ENCODE data around the gene KIZ. TPM values are rescaled to one million over a fixed set of nuclear protein-coding genes. Genes with fewer than 3 reads are reported as not detected.
"Not testable (repeated sequence)": the region's sequence is repeated elsewhere in the genome, so short reads cannot be mapped to it uniquely, and the experiment has no call there.

KIZ gene
- total and polyA plus RNA-seq, 2 donors (not counting 1 experiment from before 2014, with no cell fraction given): 19.7 to 40.4 TPM

DNA sequence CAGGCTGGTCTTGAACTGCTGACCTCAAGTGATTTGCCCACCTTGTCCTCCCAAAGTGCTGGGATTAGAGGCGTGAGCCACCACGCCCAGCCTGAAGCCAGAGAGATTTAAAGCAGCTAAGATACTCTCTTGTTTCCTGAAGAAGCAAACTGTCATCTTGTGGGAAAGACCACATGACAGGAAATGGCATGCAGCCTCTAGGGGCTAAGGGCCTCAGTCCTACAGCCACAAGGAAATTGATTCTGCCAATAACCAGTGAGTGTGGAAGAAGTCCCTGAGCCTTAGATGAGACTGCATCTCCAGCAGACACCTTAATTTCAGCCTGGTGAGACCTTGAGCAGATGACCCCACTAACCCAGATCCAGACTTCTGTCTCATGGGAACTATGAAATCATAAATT lies 40.9 kb downstream of the KIZ start:
- no peaks in the 10 kb centered on the region for H3K9me3 Mint-ChIP-seq (ENCODE audit: insufficient read depth)
- H3K4me1 ChIP-seq (ENCODE audit: control insufficient read depth in 2 of 2, insufficient read depth in 2 of 2, low read length in 2 of 2): peaks cover 0 to 3% of the 10 kb centered on the region in 2 donors
- POLR2A ChIA-PET: no interaction called here
- H3K4me2 ChIP-seq (replicated peaks; ENCODE audit: low read depth, low read length, poor library complexity, severe bottlenecking): no peak overlapping the region
- H3K4me3 Mint-ChIP-seq: no peak overlapping the region
- H3K9me3 ChIP-seq (ENCODE audit: control extremely low read depth in 1 of 3, control insufficient read depth in 2 of 3, insufficient read depth in 1 of 3, low read length in 2 of 3): peaks cover 0 to 3% (median 0%) of the 10 kb centered on the region in 3 donors
- 68% methylated on average over 2 of the region's 2 CpGs for WGBS (ENCODE audit: insufficient coverage)
- TF ChIP-seq, protein P1, sequence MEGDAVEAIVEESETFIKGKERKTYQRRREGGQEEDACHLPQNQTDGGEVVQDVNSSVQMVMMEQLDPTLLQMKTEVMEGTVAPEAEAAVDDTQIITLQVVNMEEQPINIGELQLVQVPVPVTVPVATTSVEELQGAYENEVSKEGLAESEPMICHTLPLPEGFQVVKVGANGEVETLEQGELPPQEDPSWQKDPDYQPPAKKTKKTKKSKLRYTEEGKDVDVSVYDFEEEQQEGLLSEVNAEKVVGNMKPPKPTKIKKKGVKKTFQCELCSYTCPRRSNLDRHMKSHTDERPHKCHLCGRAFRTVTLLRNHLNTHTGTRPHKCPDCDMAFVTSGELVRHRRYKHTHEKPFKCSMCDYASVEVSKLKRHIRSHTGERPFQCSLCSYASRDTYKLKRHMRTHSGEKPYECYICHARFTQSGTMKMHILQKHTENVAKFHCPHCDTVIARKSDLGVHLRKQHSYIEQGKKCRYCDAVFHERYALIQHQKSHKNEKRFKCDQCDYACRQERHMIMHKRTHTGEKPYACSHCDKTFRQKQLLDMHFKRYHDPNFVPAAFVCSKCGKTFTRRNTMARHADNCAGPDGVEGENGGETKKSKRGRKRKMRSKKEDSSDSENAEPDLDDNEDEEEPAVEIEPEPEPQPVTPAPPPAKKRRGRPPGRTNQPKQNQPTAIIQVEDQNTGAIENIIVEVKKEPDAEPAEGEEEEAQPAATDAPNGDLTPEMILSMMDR (IDR thresholded peaks at IDR 0.05): no peak
- TF ChIP-seq EZH2 (IDR thresholded peaks at IDR 0.05; ENCODE audit: borderline replicate concordance, insufficient read depth, low read depth, low read length, poor library complexity, severe bottlenecking): no peak
- H3K36me3 ChIP-seq (replicated peaks in 1 of 2; ENCODE audit: control extremely low read depth in 1 of 2, control insufficient read depth in 1 of 2, extremely low read depth in 1 of 2, insufficient read depth in 2 of 2, low read length in 1 of 2): peaks cover 0 to 8% of the 10 kb centered on the region in 2 experiments
- no peaks in the 10 kb centered on the region for H3K27me3 ChIP-seq (replicated peaks in 1 of 4; ENCODE audit: control extremely low read depth in 1 of 4, control insufficient read depth in 3 of 4, insufficient read depth in 4 of 4, low read length in 3 of 4)
- H3K27ac Mint-ChIP-seq: no peak overlapping the region
- ATAC-seq (ENCODE audit: low read depth) (no peak), DNase-seq (no peak)
- no peaks in the 10 kb centered on the region for H4K20me1 ChIP-seq (ENCODE audit: control insufficient read depth, insufficient read depth, low read length, poor library complexity, severe bottlenecking)
- H3K27ac ChIP-seq (ENCODE audit: low read length in 2 of 2): no peak overlapping the region
- no peak overlapping the region for H3K9ac ChIP-seq (ENCODE audit: low read length)
- intact Hi-C loops (cut with micrococcal nuclease): no loop called here
- H3K79me2 ChIP-seq (ENCODE audit: control insufficient read depth, insufficient read depth, low read length): no peaks in the 10 kb centered on the region
- H3K4me3 ChIP-seq (ENCODE audit: control extremely low read depth in 1 of 5, extremely low read depth in 1 of 5, insufficient read depth in 1 of 5, low read depth in 2 of 5, low read length in 4 of 5): no peak overlapping the region
- CTCF ChIA-PET: no interaction called here
- H3K27me3 Mint-ChIP-seq: no peaks in the 10 kb centered on the region
- H2AFZ ChIP-seq (ENCODE audit: insufficient read depth, low read depth, low read length, poor library complexity, severe bottlenecking): no peak overlapping the region
- no peaks in the 10 kb centered on the region for H3K4me1 Mint-ChIP-seq

DNA sequence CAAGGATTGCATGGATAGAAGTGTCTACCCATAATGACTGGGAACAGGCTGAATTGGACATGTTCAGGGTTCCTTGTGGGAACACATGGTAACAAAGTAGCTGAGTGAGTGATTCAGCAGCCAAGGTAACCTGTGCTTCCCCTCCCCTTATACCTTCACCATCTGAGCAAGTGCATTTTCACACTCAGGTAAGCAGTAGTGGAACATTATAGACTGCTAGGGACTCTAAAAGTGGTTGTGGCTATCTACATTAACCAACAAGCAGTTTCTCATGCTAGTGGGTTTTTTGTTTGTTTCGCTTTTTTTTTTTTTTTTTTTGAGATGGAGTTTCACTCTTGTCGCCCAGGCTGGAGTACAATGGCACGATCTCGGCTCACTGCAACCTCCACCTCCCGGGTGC lies 41.4 kb downstream of the KIZ start:
- Mint-ChIP-seq H3K4me1 (no peaks in the 10 kb centered on the region), H3K4me3 (no peak overlapping the region), H3K27ac (no peak overlapping the region), H3K9me3 (ENCODE audit: insufficient read depth) (no peaks in the 10 kb centered on the region), H3K27me3 (no peaks in the 10 kb centered on the region)
- Histone ChIP-seq H3K36me3 (replicated peaks in 1 of 2; ENCODE audit: control extremely low read depth in 1 of 2, control insufficient read depth in 1 of 2, extremely low read depth in 1 of 2, insufficient read depth in 2 of 2, low read length in 1 of 2) (peaks cover 0 to 3% of the 10 kb centered on the region in 2 experiments), H3K9me3 (ENCODE audit: control extremely low read depth in 1 of 3, control insufficient read depth in 2 of 3, insufficient read depth in 1 of 3, low read length in 2 of 3) (peaks cover 0 to 3% (median 0%) of the 10 kb centered on the region in 3 donors), H4K20me1 (ENCODE audit: control insufficient read depth, insufficient read depth, low read length, poor library complexity, severe bottlenecking) (no peaks in the 10 kb centered on the region), H2AFZ (ENCODE audit: insufficient read depth, low read depth, low read length, poor library complexity, severe bottlenecking) (no peak overlapping the region), H3K9ac (ENCODE audit: low read length) (no peak overlapping the region), H3K27ac (ENCODE audit: low read length in 2 of 2) (no peak overlapping the region), H3K4me1 (ENCODE audit: control insufficient read depth in 2 of 2, insufficient read depth in 2 of 2, low read length in 2 of 2) (peaks cover 0 to 3% of the 10 kb centered on the region in 2 donors), H3K4me3 (ENCODE audit: control extremely low read depth in 1 of 5, extremely low read depth in 1 of 5, insufficient read depth in 1 of 5, low read depth in 2 of 5, low read length in 4 of 5) (no peak overlapping the region), H3K27me3 (replicated peaks in 1 of 4; ENCODE audit: control extremely low read depth in 1 of 4, control insufficient read depth in 3 of 4, insufficient read depth in 4 of 4, low read length in 3 of 4) (no peaks in the 10 kb centered on the region), H3K79me2 (ENCODE audit: control insufficient read depth, insufficient read depth, low read length) (no peaks in the 10 kb centered on the region), H3K4me2 (replicated peaks; ENCODE audit: low read depth, low read length, poor library complexity, severe bottlenecking) (no peak overlapping the region)
- ChIA-PET POLR2A (no interaction called here), CTCF (interaction anchor here (0.6 kb wide), 1 partner anchor 62 kb away, joined by 3 read pairs; no protein-coding TSS in a partner anchor)
- TF ChIP-seq EZH2 (IDR thresholded peaks at IDR 0.05; ENCODE audit: borderline replicate concordance, insufficient read depth, low read depth, low read length, poor library complexity, severe bottlenecking): no peak
- TF ChIP-seq, protein P1 (IDR thresholded peaks at IDR 0.05): no peak
- no peak for ATAC-seq (ENCODE audit: low read depth)
- WGBS (ENCODE audit: insufficient coverage): no CpG with 5 or more reads among the region's 5 CpGs
- no peak for DNase-seq
- intact Hi-C loops (cut with micrococcal nuclease): no loop called here

DNA sequence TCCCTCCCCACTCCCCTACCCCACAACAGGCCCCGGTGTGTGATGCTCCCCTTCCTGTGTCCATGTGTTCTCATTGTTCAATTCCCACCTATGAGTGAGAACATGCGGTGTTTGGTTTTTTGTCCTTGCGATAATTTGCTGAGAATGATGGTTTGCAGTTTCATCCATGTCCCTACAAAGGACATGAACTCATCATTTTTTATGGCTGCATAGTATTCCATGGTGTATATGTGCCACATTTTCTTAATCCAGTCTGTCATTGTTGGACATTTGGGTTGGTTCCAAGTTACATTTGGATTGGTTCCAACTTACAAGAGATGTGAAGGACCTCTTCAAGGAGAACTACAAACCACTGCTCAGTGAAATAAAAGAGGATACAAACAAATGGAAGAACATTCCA lies 42.2 kb downstream of the KIZ start:
- H3K4me3 Mint-ChIP-seq; intact Hi-C loops (cut with micrococcal nuclease): not testable (repeated sequence)

More for the DNA sequence above, 42.2 kb downstream of the KIZ start:
- H3K36me3 ChIP-seq (replicated peaks in 1 of 2; ENCODE audit: control extremely low read depth in 1 of 2, control insufficient read depth in 1 of 2, extremely low read depth in 1 of 2, insufficient read depth in 2 of 2, low read length in 1 of 2); ATAC-seq (ENCODE audit: low read depth); POLR2A ChIA-PET; H3K4me3 ChIP-seq (ENCODE audit: control extremely low read depth in 1 of 5, extremely low read depth in 1 of 5, insufficient read depth in 1 of 5, low read depth in 2 of 5, low read length in 4 of 5); H3K27ac ChIP-seq (ENCODE audit: low read length in 2 of 2); H3K4me2 ChIP-seq (replicated peaks; ENCODE audit: low read depth, low read length, poor library complexity, severe bottlenecking); H3K9me3 ChIP-seq (ENCODE audit: control extremely low read depth in 1 of 3, control insufficient read depth in 2 of 3, insufficient read depth in 1 of 3, low read length in 2 of 3); H3K27me3 Mint-ChIP-seq; H3K27ac Mint-ChIP-seq; H3K9ac ChIP-seq (ENCODE audit: low read length); DNase-seq; H3K27me3 ChIP-seq (replicated peaks in 1 of 4; ENCODE audit: control extremely low read depth in 1 of 4, control insufficient read depth in 3 of 4, insufficient read depth in 4 of 4, low read length in 3 of 4); H3K9me3 Mint-ChIP-seq (ENCODE audit: insufficient read depth); H3K4me1 Mint-ChIP-seq; H3K79me2 ChIP-seq (ENCODE audit: control insufficient read depth, insufficient read depth, low read length); H4K20me1 ChIP-seq (ENCODE audit: control insufficient read depth, insufficient read depth, low read length, poor library complexity, severe bottlenecking); H3K4me1 ChIP-seq (ENCODE audit: control insufficient read depth in 2 of 2, insufficient read depth in 2 of 2, low read length in 2 of 2); H2AFZ ChIP-seq (ENCODE audit: insufficient read depth, low read depth, low read length, poor library complexity, severe bottlenecking): not testable (repeated sequence)
- CTCF ChIA-PET: interaction anchor here (0.6 kb wide), 1 partner anchor 61 kb away, joined by 3 read pairs; no protein-coding TSS in a partner anchor
- no CpG with 5 or more reads among the region's 3 CpGs for WGBS (ENCODE audit: insufficient coverage)
